Activated naive CD4-positive, alpha-beta T cell treated with anti-CD3 and anti-CD28 coated beads, Interleukin-2, amount 50 U/mL, for 16 hours (primary cell): ENCODE data around the gene UBE2G1.
"Not testable (repeated sequence)": the region's sequence is repeated elsewhere in the genome, so short reads cannot be mapped to it uniquely, and the experiment has no call there.

ENCODE experiments used
- DNase-seq: peaks from one replicate; pipeline ENCODE4 v3.0.0-alpha.2; 2020

UBE2G1 gene

GRCh38 chr17:4375039-4375748 lies 8.7 kb upstream of the UBE2G1 start:
- peak; percentile 22 for DNase-seq

GRCh38 chr17:4369557-4370230 lies 3.2 kb upstream of the UBE2G1 start:
- no peak for DNase-seq

GRCh38 chr17:4368341-4368740 lies 1.9 kb upstream of the UBE2G1 start:
- no peak for DNase-seq

GRCh38 chr17:4367177-4367576 lies 702 bp upstream of the UBE2G1 start:
- not testable (repeated sequence) for DNase-seq

- peak; percentile 43 for DNase-seq
These were observed 698 bp downstream of the UBE2G1 start for GRCh38 chr17:4365628-4366326.

- peak; percentile 90 for DNase-seq
These were observed 1.3 kb downstream of the UBE2G1 start for GRCh38 chr17:4365103-4365627.

- DNase-seq = no peak
These were observed 1.8 kb downstream of the UBE2G1 start for GRCh38 chr17:4364622-4365041.

- DNase-seq = no peak
These were observed 4.3 kb downstream of the UBE2G1 start for GRCh38 chr17:4362141-4362540.

- no peak for DNase-seq
These were observed 8.3 kb downstream of the UBE2G1 start for GRCh38 chr17:4358154-4358553.

- no peak for DNase-seq
These were observed 8.8 kb downstream of the UBE2G1 start for GRCh38 chr17:4357671-4358070.

- DNase-seq = no peak
These were observed 9.3 kb downstream of the UBE2G1 start for GRCh38 chr17:4357030-4357628.

- DNase-seq = no peak
These were observed 11.5 kb downstream of the UBE2G1 start for GRCh38 chr17:4354862-4355514.

GRCh38 chr17:4354206-4354605 lies 12.3 kb downstream of the UBE2G1 start:
- no peak for DNase-seq

- not testable (repeated sequence) for DNase-seq
These were observed 16.3 kb downstream of the UBE2G1 start for GRCh38 chr17:4350214-4350613.

GRCh38 chr17:4345581-4346252 lies 20.8 kb downstream of the UBE2G1 start:
- no peak for DNase-seq

- DNase-seq = no peak
These were observed 21.5 kb downstream of the UBE2G1 start for GRCh38 chr17:4344926-4345325.

GRCh38 chr17:4342535-4342934 lies 23.9 kb downstream of the UBE2G1 start:
- DNase-seq = no peak

GRCh38 chr17:4341616-4341977 lies 24.9 kb downstream of the UBE2G1 start:
- no peak for DNase-seq

- DNase-seq = no peak
These were observed 25.4 kb downstream of the UBE2G1 start for GRCh38 chr17:4340914-4341615.

GRCh38 chr17:4334776-4335584 lies 31.5 kb downstream of the UBE2G1 start:
- DNase-seq = no peak

- DNase-seq = no peak
These were observed 32.1 kb downstream of the UBE2G1 start for GRCh38 chr17:4334332-4334731.
